Stimulated activated CD4-positive, alpha-beta T cell treated with anti-CD3 and anti-CD28 coated beads, Interleukin-2, amount 100 ng/mL, for 24 hours (primary cell): ENCODE data around the gene HSF2BP.
"Not testable (repeated sequence)": the region's sequence is repeated elsewhere in the genome, so short reads cannot be mapped to it uniquely, and the experiment has no call there.

Experiments
- DNase-seq, 2 donors: peaks; one replicate each; pipeline ENCODE4 v3.0.0-alpha.2; 2020

Gene HSF2BP

DNA sequence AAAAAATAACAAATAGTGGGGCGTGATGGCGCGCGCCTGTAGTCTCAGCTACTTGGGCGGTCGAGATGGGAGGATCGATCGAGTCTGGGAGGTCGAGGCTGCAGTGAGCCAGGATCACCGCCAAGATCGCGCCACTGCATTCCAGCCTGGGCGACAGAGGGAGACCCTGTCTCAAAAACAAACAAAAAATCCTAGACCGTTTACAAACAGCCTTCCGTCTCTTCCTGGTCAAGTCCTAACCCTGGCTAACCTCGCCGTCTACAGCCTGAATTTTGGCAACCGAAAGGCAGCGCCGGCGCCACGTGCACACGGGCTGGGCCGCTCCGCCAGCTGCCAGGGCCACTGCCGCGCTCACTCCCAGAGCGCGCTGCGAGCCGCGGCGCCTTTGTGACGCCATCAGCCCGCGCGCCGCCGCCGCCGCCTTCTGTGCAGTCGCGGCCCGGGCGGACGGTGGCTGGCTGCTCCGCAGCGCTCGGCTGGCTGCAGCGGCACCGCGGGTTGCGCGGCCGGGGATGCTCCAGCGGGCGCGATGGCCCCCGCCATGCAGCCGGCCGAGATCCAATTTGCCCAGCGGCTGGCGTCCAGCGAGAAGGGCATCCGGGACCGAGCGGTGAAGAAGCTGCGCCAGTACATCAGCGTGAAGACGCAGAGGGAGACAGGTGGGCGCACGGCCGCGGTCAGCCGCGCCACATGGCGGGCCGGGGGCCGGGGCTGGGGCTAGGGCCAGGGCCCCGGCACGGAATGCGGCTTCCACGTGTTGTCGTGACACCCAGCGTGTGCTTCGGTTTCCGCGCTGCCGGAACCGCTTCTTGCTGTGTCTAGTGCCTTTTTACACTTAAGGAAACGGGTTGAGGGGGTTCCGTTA lies at the start of gene HSF2BP, which contains the start of gene RRP1B:
Gene HSF2BP, minus strand, starts transcription at position 353 of the 865 bp plus-strand sequence. CDS start 1,392 bp downstream, outside the sequence.
Gene RRP1B, plus strand, starts transcription at position 425 of the 865 bp plus-strand sequence. Its CDS starts 105 bp downstream, at position 530.
- DNase-seq = peak; percentile 80 to 86

GRCh38 chr21:43708745-43709381 lies 49.6 kb upstream of the HSF2BP start:
- DNase-seq = no peak

GRCh38 chr21:43707462-43707861 lies 48.2 kb upstream of the HSF2BP start:
- no peak for DNase-seq

GRCh38 chr21:43703035-43703880 lies 44.0 kb upstream of the HSF2BP start:
- DNase-seq = peak in 1 of 2 donors; percentile 42

DNA sequence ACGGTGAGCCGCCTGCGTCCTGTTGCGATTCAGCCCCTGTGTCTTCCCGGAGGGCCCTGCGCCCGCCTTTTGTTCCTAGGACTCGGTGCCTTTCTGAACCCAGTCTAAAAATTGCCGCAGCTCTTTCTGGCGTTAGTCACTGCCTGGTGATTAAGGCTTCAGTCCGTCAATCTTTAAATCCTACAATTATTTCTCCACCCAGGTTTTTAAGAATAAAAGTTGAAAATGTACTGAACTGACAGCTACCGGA lies 43.4 kb upstream of the HSF2BP start:
- no peak for DNase-seq

GRCh38 chr21:43701936-43702784 lies 42.9 kb upstream of the HSF2BP start:
- no peak for DNase-seq

DNA sequence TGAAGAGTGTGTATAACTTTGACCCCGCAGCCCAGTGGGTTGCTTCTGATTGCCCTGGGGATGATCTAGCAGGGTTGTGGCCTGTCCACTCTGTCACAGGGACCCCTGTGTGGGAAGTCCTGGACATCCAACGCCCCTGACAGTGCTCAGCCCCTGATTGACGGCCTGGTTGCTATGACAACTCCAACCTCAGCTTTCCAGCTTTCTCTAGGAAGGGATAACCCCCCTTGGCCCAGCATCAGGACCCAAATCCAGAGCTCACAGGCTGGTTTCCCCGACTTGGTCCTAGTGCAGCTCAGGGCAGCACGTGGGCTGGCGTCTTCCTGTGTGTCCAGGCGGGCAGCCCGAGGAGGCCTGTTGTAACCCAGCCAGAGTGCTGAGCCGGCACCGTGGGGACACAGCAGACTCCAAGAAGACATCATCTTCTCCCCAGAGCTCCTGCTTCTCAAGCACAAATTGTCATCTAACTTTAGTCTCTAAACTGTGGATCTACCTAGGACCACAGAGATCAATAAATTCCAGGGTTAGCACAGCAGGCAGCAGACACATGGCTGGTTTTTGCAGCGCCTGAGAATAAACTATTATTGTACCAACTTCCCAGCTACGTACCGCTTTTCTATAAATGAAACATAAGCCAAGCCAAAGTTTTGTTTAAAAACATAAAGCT lies 40.8 kb upstream of the HSF2BP start:
- DNase-seq = no peak

DNA sequence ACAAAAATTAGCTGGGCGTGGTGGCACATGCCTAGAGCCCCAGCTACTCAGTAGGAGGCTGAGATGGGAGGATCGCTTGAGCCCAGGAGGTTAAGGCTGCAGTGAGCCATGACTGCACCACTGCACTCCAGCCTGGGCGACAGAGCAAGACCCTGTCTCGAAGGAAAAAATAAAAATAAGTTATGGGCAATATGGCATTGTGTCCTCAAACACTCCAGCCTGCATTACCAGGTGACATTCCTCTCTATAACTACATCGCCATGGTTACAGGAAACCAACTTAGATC lies 40.1 kb upstream of the HSF2BP start:
- DNase-seq = not testable (repeated sequence)

DNA sequence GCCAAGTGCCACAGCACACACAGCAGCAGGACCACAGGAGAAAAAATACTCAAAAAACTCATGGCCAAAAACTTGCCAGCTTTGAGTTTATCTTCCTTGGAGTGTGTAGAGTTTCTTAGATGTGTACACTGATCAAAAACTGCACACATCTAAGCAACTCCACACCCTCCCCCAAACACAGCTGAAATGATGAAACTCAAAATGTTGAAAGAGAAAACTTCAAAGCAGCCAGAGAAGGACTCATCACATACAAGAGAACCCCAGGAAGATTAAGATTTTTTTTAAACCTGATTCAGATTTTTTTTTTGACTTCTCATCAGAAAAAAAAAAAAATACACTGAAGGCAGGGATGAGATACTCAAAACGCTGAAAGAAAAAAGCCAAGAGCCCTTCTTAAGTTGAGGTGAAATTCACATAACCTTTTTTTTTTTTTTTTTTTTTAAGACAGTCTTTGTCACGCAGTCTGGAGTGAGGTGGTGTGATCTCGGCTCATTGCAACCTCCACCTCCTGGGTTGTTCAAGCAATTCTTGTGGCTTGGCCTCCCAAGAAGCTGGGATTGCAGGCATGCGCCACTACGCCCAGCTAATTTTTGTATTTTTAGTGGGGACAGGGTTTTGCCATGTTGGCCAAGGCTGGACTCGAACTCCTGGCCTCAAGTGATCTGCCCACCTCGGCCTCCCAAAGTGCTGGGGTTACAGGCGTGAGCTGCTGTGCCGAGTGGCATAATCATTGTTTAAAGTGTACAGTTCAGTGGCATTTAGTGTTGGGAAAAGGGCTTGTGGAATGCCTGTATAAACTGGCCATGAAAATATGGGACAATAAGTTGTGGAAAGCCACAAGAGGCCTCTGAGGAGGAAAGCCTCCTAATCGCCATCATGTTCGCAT lies 38.7 kb upstream of the HSF2BP start:
- no peak for DNase-seq

DNA sequence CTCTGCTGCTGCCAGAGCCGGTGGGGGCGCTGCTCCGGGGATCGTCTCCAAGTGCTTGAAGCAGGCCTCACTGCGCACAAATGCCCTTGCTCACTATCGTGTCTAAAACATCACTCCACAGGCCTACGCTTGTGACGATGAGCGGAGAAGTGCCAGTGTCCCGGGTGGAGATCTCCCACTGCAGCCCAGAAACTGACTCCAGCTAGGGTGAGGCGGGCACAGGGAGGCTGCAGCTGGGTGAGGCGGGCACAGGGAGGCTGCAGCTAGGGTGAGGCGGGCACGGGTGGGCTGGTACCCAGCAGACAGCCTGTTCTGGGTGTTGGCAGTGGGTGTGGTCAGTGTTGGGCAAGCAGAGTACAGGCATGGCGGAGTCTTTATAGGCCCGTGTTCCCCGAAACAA lies 36.9 kb upstream of the HSF2BP start:
- DNase-seq = no peak

- no peak for DNase-seq
Measured at GRCh38 chr21:43694437-43695079, 35.3 kb upstream of the HSF2BP start.

GRCh38 chr21:43693981-43694380 lies 34.7 kb upstream of the HSF2BP start:
- no peak for DNase-seq

DNA sequence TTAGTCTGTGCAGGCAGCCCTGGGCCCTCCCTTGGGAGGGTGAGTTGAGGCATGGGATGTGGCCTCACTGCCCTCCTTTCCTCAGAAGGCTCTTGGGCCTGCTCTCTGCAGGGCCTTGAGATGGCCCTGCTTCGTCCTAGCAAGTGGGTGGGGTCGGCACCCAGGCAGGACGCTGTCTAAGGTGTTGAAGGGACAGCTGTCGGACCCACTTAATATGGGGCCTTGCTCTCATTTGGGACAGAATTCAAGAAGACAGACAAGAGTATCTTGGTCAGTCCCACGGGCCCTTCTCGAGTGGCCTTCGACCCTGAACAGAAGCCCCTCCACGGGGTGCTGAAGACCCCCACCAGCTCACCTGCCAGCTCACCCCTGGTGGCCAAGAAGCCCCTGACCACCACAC lies 33.7 kb upstream of the HSF2BP start:
- no peak for DNase-seq

- DNase-seq = no peak
Measured at GRCh38 chr21:43691801-43692200, 32.5 kb upstream of the HSF2BP start.

- no peak for DNase-seq
Measured at GRCh38 chr21:43691086-43691795, 32.0 kb upstream of the HSF2BP start.

DNA sequence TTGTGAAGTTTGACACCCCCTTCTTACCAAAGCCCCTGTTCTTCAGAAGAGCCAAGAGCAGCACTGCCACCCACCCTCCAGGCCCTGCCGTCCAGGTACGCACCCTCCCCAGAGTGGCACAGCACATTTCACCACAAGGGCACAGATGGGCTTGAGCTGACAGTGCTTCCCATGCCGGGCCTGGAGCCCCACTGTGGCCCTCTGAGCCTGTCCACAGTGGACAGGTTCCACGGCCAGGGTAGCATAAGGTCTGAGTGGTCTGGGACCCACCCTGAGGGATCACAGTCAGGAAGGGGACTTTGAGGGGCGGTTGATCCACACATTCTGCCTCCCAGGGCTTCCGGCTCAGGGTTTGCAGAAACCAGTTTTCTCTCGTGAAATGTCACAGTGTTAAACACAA lies 31.1 kb upstream of the HSF2BP start:
- no peak for DNase-seq

- no peak for DNase-seq
Measured at GRCh38 chr21:43689556-43690337, 30.5 kb upstream of the HSF2BP start.

DNA sequence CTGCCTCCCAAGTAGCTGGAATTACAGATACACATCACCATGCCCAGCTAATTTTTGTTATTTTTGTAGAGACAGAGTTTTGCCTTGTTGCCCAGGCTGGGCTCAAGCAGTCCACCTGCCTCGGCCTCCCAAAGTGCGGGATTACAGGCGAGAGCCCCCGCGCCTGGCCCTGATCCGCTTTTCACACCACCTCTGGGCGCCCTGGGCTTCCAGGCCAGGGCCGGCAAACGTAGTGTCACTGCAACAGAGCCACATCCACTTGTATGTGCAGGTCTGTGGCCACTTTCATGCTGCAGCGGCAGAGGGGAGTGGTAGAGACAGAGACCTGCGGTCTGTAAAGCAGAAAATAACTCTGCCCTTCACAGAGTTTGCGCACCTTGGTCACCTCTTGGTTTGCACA lies 29.6 kb upstream of the HSF2BP start:
- no peak for DNase-seq
